HG02973 (cell line): Measurements from ENCODE around the gene LRMDA.
"Not testable (repeated sequence)": the region's sequence is repeated elsewhere in the genome, so short reads cannot be mapped to it uniquely, and the experiment has no call there.

Experiments used
- ATAC-seq: cut with Tn5 transposase; IDR thresholded peaks from one replicate; pipeline ENCODE4 v1.9.1; 2021; ENCODE audit warnings: moderate library complexity; ENCODE audit not compliant: unreplicated experiment

LRMDA gene

DNA sequence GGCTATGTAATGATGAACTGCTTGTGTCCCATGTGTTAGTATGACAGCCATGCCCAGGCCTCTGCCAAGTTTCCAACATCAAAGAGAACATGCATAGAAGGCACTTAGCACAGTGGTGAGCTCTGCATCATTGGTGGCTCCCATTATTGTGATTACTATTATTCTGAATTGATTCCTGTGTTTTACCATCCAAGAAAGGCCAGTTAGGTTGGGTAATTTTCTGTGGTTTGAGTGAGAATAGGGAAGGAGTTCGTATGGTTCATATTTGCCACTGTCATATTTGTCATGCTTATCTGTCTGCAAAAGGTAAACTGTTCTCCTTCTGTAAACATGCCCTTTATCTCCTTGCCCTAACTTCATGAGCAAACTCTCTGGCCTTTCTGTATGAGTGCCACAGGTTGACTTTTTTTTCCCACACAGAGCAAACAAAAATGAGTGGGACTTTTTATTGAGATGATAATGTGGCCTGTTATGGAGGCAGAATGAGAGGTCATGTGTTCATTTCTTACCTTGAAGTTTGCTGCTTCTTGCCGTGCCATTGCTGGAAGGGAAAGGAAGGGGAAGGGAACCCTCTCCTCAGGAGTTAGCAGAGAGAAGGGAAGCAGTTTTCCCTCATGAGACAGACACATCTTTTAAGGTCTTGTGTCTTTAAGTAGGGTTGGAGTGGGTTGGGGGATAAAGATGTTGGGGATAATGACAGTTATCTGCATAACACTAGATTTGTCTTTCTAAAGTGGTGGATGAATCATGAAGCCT lies 301.9 kb downstream of the LRMDA start:
- ATAC-seq, result no peak

DNA sequence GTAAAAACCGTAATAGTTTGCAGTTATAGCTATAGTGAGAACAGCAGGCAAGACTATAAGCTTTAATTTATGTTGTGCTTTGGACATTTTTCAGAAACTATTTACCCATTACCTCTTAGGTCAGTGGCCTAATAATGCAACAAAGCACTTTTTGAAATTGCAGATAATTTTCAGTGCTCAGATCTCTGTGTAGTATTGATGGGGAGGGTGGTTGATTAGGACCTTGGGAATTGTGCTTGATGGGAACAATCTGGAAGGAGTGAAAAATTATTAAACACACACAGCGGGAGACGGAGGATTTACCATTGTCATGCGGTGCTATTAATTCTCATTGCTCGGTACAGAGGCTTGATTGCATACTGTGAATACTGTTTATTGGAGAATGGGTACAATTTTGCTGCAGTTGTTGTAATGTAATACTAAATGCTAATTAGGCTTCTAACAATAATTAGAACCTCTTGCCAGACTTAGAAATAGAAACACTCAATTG lies 304.8 kb downstream of the LRMDA start:
- ATAC-seq, result no peak

DNA sequence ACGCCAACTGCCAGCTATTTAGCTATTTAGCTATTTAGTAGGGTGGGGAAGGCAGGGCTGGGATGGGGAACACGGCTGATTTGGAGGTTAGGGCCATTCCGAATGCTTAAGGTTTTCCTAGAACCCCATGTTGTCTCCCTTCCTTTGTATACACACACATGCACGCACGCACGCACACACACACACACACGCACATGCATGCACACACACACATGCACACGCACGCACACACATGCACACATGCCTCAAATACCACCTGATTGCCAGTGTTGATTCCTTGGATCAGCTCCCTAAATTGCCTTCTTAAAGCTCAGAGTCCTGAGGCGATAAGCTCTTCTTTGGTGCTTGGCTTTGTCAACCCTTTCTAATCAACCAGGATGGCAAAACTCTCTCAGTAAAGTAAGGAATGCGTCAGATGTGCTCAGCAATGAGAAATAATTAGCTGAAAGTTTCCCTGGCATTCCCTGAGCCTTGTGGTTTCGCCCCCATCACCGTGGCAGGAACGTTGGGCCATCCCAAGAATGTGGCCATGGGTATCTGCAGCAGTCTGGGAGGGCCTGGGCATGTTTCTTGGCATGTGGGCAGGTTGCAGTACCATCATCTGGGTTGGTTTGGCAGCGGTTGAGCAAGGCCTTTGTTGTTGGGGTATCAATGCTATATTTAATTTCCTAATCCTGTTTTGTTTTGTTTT lies 305.6 kb downstream of the LRMDA start:
- ATAC-seq, result no peak

DNA sequence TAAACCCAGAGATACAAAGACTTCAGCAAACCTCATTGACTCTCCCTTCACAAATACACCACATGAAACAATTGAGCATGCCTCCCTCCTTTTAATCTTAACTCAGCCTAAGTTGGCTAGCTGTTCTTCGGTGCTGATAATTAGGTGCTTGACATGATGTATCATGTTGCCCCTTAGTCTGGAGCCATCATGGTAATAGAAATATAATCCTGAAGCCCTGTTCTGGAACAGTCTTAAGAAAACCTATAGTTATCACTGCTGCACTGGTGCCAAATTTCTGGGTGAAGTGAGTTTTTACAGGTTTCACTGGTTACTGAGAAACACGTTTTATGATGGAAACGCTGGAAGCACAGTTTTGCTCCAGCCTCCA lies 306.1 kb downstream of the LRMDA start:
- ATAC-seq, result no peak

DNA sequence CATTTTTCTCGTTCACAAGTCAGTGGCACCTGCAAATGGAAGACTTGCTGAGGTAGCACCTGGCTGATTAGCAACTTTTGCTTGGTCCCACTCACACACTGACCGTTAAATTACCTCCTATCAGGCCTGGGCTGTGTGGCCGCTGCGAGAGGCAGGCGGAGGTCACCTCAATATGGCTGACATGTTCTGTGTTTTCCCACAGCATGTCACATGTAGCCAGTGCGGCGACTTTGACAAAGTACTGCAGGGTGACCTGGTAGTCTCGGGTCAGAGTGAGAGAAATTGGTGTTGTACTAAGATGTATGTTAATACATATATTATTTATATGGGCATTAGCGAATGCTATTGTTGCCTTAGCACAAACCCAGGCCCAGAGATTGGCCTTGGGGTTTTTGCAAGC lies 307.5 kb downstream of the LRMDA start:
- no peak for ATAC-seq

DNA sequence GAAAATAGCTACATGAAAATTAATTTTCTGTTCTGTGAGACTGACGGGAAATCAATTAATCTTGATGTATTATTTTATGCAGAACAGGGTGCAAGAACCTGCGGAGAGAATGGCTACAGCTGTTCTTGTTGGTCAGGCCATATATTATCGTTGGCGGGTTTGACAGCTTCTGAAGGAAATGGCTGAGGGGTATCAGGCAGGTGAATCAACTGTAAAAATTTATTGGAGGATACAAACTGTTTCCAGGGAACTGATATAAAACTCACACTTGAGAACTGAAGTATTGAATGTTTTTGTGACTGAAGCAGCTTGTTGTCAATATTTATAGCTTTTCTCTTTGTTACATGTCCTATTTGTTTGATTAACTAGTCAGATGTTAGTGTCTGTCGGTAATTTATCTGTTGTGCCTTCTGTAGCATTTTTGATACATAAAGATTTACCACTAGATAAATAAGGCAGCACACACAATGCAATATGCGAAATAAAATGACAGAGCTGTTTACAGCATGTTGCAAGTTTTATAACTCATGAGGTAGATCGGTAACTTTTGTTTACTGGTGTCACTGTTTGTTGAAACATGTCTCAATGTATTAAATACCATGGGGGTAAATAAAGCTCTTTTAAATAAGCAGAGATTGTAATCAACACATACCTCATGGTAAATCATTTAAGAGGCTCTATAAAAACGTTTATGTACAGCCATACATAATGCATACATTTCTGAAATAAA lies 308.2 kb downstream of the LRMDA start:
- ATAC-seq, result no peak

DNA sequence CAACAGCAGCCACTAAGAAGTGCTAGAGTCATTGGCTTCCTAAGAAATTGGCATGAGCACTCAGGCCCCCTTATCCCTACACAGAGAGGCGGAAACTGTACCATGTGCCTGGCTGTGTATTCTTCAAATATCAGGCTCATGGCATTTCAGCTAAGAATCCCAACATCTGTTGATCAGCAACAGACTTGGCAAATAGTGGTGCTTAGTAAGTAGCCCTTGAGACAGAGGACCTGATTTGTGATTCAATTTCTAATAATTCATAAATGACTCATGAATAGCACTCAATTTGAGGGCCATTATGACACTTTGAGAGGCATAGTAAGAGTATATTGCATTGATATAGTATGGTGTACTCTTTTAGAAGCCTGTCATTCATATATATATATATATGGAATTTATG lies 309.1 kb downstream of the LRMDA start:
- no peak for ATAC-seq

DNA sequence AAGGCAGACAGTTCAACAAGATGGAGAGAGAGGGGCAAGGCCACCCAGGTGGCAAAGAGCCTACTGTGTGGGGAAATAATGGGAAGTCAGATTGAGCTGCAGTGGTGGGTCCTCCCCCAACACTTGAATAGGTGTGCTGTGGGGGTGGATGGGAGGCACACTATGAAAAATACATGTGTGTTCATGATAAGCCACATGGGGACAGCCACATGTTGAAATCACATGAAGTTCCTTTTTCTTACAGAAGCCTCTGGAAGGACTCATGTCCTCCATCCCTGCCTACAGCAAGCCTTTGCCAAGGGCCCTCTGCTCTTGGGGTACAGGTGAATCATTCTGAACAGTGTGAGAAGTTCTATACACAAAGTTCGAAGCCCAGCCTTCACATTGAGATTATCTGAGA lies 310.9 kb downstream of the LRMDA start:
- ATAC-seq, result no peak

DNA sequence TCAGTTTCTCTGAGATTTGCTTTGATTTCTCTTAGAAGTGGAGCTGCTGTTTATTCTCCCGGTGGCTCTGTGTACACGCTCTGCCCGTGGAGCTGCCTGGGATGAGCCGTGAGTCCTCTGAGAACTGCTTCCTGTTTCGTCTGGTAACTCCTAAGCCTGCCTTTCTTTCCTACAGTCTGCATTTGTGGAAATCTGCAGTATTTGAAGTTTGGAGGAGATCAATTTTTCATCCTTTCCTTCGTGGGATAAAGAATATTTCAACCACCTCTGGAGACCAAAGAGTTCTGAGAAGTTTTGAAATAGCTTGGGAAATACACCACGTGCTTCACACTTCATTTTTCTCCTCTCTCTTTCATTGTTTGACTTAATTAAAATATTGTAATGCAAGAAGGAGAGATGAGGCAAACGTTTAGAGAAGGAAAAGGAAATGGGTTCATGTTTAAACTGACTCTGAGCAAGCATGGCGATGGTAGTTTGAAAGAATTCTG lies 311.9 kb downstream of the LRMDA start:
- ATAC-seq, result no peak

DNA sequence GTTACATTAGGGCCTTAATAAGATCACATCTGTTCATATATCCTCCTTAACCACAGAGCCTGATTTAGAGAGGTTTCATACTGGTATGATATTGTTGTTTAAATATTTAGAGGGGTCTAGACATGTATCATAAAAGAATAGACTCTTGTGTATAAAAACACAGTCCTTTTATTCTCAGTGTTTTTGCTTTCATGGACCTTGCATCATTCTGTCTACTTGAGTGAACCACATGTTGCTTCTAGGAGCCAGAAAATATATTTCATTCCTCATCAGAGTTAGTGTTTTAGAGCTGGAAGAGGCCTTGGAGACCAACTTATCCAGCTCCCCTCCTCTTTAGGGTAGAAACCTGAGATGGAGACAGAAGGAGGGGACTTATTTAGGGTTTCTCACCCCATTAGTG lies 312.8 kb downstream of the LRMDA start:
- ATAC-seq, result no peak

DNA sequence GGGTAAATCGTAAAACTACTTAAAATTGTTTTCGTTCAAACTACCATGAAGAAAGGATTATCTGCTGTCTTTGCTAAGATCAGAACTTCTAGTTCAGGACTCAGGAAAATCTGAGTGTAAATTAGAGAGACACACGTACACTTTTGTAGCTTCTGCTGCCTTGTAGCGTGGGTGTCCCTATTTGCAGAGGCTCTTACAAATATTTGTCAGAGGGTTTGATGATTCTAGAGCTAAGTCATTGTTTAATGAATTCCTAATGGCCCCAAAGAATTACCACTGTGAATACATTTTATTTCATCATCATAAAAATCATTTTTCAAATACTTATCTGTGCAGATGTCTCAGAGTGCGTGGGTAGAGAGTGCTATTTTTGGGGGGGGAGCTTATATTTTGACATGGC lies 314.9 kb downstream of the LRMDA start:
- ATAC-seq, result no peak

DNA sequence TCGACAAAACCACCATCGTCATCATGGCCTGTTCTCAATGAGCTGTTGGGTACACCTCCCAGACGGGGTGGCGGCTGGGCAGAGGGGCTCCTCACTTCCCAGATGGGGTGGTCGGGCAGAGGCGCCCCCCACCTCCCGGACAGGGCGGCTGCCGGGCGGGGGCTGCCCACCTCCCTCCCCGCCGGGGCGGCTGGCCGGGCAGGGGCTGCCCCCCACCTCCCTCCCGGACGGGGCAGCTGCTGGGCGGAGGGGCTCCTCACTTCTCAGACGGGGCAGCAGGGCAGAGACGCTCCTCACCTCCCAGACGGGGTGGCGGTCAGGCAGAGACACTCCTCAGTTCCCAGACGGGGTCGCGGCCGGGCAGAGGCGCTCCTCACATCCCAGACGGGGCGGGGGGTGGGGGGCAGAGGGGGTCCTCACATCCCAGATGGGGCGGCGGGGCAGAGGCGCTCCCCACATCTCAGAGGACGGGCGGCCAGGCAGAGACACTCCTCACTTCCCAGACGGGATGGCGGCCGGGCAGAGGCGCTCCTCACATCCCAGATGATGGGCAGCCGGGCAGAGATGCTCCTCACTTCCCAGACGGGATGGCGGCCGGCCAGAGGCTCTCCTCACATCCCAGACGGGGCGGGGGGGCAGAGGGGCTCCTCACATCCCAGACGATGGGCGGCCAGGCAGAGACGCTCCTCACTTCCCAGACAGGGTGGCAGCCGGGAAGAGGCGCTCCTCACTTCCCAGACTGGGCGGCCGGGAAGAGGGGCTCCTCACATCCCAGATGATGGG lies 318.9 kb downstream of the LRMDA start:
- ATAC-seq, result not testable (repeated sequence)

DNA sequence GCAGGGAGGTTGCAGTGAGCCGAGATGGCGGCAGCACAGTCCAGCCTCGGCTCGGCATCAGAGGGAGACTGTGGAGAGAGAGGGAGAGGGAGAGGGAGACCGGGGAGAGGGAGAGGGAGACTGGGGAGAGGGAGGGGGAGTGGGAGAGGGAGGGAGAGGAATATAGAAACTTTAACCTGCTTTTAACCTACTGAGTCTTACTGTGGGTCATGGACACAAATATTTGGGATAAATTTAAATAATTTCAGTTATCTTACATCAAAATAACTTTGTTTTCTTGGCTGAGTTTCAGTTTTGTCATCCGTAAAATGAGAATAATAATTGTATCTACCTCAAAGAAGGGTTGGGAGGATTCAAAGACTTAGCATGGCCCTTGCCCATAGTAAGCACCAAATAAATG lies 319.8 kb downstream of the LRMDA start:
- no peak for ATAC-seq

DNA sequence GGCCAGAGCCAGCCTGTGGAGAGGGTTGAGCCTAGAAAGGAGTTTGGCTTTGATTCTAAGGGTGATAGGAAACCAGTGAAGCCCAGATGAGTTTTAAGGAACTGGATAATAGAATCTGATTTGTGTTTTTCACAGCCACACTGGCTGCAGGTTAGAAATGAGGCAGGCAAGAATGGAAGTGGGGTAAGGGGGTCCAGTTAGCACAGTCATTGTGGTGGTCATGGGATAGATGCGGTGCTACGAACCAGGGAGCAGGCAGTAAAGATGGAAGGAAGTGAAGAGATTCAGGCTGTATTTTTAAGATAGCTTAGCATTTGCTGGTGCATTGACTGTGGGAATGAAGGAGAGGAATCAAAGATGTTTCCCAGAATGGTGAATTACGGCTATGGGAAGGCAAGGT lies 322.2 kb downstream of the LRMDA start:
- ATAC-seq, result no peak

DNA sequence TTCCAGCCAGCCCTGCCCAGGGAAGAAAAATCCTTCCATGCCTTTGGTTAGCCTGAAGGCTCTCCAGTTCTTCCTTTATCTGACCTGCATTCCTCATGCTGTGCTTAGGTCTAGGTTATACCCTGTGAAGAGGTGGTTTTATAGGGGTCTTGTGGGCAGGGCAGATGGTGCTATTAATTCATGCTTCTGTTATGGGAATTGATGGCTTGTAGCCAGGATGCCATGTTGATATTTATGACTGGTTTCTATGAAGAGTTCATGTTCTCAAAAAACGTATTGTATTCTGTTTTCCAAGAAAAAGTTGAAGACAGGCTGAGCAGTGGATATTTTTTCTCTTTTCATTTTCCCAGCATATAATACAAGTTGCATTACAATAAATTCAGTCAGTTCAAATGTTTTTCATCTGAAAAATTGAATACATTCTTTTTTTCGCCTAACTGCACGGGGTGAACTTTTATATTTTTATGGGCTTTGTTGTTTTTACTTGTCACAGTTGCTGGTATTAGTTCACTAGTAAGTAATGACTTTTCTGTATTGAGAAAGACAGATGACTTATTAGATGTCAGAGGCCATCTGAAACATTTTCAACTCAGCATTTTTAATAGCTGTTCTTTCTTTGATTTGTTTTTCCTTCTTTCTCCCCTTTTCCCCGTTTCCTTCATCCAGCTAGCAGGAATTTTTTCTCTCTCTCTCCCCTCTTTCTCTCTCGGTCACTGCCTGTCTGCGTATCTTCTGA lies 322.8 kb downstream of the LRMDA start:
- ATAC-seq, result no peak

DNA sequence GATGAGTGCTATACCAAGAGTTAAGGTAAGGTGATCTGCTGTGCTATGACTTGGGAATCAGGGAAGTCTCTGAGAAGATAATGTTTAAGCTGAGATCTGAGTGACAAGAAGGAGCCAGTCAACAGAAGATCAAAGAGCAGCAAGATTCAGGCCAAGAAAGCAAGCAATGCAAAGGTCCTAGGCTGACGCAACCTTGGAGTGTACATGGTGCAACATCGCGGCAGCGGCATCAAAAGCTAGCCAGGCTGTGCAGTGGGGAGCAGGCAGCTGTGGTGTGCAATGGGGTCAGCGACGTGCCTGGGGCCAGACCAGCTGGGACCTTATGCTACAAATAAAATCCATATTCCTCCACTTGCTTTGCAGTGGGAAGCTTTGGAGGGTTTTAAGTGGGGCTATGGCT lies 324.1 kb downstream of the LRMDA start:
- no peak for ATAC-seq

DNA sequence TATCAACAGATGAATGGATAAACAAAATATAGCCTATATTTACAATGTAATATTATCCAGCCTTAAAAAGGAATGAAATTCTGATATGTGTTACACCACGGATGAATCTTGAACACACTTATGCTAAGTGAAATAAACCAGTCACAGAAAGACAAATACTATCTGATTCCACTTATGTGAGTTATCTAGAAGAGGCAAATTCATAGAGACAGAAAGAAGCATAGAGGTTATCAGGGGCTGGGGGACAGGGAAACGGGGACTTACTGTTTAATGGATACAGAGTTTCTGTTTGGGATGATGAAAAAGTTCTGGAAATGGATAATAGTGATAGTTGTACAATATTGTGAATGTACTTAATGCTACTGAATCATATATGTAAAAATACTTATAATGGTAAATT lies 329.9 kb downstream of the LRMDA start:
- ATAC-seq, result no peak

DNA sequence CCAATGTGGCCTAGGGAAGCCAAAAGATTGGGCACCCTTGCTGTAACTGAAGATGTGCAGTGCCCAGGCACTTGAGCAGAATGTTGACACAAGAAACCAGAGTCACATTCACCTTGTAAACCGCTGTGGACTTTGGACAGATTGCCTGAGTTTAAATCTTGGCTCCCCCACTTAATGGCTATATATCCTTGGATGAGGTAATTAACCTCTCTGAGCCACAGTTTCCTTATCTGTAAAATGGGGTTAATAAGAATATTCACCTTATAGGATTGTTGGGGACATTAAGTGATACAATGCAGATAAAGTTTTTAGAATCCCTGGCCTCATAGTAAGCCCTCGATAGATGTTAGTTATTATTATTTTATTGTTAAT lies 331.0 kb downstream of the LRMDA start:
- no peak for ATAC-seq

DNA sequence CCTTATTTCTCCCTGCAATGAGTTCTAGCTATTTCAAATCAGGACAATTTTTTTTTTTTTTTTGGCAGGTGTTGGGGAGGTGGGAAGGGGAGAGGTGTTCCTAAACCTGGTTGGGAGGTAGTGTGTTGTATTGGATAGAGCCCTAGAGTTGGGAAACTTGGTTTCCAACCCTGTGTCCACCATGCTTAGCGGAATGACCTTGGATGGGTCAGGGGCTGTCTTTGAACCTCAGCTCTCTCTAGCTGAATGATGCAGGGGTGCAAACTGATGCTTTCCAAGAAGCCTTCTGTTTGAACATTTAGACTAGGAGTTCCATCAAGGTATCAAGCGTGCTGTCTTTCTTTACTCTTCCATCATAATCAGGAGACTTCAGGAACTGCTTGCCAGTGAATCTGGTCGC lies 332.2 kb downstream of the LRMDA start:
- no peak for ATAC-seq

DNA sequence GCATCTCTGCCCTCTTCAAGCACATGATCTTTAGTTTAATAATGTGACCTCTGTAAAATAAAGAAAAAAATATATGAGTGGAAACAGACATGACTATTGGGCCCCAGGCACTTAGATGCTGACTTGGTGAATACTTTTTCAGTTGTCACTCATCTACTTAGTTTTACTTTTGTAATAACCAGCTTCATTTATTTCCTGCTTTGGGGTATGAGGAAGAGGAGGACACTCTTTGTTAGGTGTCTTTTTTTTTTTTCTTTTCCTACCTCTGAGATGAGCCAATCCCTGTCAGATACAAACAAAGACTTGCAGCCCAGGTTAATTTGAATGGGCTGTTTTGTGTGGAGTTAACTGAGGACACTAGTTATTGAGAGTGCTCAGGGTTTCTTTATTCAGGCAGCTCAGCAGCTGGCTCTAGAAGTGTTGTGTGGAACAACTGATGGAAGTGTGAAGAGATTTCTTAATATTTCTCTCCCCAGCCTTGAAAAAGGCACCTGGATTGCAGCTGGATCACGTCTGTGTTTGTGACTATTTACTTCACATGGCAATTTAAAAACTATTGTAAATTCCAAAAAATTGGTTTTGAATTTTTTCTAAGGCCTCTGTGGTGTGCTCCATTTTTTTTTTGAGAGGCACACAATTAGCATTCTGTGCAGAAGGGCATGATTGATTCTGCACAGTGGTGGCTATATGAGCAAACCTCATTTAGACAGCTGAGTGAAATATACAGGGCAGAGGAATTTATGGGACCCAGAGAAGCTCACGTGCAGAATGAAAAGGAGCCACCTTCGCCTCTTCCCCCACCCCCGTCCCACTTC lies 333.8 kb downstream of the LRMDA start:
- ATAC-seq, result no peak
